Activated naive CD8-positive, alpha-beta T cell (primary cell): ENCODE measurements around the gene DLG2.
"Not testable (repeated sequence)": the region's sequence is repeated elsewhere in the genome, so short reads cannot be mapped to it uniquely, and the experiment has no call there.

Source experiments
- H3K27ac Mint-ChIP-seq: one replicate; pipeline ENCODE4 v1.8.0; 2021; ENCODE audit warnings: mixed read lengths
- H3K27me3 Mint-ChIP-seq: one replicate; pipeline ENCODE4 v1.8.0; 2021; ENCODE audit warnings: mixed read lengths
- H3K36me3 Mint-ChIP-seq: one replicate; pipeline ENCODE4 v1.8.0; 2021; ENCODE audit warnings: mixed read lengths
- H3K4me1 Mint-ChIP-seq: one replicate; pipeline ENCODE4 v1.8.0; 2021; ENCODE audit warnings: low read depth, mixed read lengths
- H3K4me3 Mint-ChIP-seq: one replicate; pipeline ENCODE4 v1.8.0; 2021; ENCODE audit warnings: mild to moderate bottlenecking, mixed read lengths
- H3K9me3 Mint-ChIP-seq: one replicate; pipeline ENCODE4 v1.8.0; 2021; ENCODE audit warnings: low read depth, mixed read lengths

Gene DLG2

DNA sequence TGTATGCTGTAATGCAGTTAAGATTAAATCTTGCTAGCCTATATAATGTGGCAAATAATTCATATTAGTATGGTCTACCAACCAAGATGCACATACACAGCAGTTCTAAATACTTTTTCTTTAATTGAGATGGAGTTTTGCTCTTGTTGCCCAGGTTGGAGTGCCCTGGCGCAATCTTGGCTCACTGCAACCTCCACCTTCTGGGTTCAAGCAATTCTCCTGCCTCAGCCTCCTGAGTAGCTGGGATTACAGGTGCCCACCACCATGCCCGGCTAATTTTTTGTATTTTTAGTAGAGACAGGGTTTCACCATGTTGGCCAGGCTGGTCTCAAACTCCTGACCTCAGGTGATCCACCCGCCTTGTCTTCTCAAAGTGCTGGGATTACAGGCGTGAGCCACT, 27.2 kb upstream of the DLG2 start:
- H3K4me3 Mint-ChIP-seq, H3K27me3 Mint-ChIP-seq, H3K9me3 Mint-ChIP-seq, H3K36me3 Mint-ChIP-seq, H3K27ac Mint-ChIP-seq: not testable (repeated sequence)
- peaks cover 47% of the 10 kb centered on the region for H3K4me1 Mint-ChIP-seq

DNA sequence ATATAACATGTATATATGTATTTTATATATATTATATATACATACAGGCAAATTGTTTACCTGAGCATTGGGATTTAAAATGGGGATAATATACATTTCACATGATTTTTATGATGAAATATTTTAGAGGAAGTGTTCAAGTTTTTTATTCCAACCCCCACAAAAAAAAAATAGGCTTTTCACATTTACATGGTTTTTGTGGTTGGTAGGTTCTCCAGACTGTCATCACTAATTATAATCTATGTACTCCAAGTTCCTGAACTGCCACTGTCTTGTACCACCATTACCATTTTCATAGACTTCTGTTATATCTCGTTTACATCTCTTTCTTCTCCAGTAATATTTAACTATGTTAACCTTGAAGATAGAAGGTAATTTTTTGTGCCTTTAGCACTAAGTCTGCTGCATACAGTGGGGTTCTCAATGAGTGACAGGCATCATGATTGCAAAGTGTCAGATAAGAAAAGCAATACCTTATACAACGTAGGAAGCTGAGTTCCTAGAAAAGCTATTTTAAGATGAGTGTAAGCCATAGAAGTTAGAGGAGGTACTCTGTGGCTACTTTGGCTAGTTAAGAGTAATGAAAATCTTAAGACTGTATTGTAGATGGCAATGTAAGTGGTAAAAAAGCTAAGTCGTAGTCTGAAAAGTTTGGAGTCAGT, 25.8 kb upstream of the DLG2 start:
- Mint-ChIP-seq H3K27me3 (no peaks in the 10 kb centered on the region), H3K9me3 (no peaks in the 10 kb centered on the region), H3K4me1 (peaks cover 42% of the 10 kb centered on the region), H3K36me3 (peaks cover 2% of the 10 kb centered on the region), H3K4me3 (no peak overlapping the region), H3K27ac (peak overlapping the region; percentile 18)

DNA sequence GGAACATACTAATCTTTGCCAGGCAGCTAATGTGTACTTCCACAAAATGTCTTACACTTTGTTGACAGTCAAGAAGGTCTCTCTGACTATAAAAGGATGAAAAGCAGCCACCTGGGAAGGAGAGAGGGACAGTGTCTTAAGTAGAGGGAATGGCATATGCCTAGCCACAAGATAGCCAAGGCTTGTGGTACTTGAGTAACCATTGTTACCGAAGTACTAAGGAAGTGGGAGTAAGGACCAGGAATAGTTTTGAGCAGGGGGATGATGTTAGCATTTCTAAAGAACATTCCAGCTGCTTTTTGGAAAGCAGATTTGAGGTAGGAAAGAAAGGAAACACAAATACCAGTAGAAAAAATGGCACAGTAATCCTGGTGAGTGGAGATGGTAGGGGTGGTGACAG, 24.0 kb upstream of the DLG2 start:
- H3K27me3 Mint-ChIP-seq: no peaks in the 10 kb centered on the region
- no peak overlapping the region for H3K4me3 Mint-ChIP-seq
- H3K4me1 Mint-ChIP-seq: peaks cover 39% of the 10 kb centered on the region
- H3K9me3 Mint-ChIP-seq: no peaks in the 10 kb centered on the region
- peaks cover 2% of the 10 kb centered on the region for H3K36me3 Mint-ChIP-seq
- peak overlapping the region; percentile 25 for H3K27ac Mint-ChIP-seq

DNA sequence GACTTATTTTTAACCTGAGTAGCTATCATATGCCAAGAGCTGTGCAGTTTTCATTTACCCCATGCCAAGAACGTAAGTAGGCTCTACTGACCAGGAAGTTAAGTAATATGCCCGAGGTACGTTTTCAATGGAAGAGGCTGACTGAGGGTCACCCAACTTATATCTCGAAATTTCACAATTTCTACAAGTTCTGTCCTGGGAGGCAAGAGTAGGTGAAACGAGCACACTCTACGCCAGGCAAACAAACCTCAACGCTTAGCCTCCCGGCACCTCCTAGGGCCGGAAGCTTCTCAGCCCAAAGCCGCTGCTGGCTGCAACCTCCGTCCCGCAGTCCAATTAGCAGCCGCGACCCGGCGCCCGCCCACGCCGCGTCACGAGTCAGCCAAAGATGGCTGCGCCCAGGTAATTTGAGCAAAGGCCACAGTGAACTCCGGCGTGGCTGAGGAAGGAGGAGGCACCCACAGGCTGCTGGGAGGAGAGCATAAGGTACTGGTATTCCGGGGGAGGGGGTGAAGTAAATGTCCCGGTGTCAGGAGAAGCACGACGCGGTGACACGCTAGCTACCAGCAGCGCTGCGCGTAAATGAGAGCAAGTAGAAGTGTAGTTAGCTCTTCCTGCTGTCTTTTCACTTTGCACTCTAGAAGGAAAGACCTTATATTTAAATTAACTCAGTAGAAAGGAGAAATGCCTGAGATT, 20.6 kb upstream of the DLG2 start, which contains the start of gene TMEM126A:
Gene TMEM126A, plus strand, starts transcription at position 364 of the 696 bp plus-strand sequence. CDS start 2,289 bp downstream, outside the sequence.
- peaks cover 29% of the 10 kb centered on the region for H3K4me1 Mint-ChIP-seq
- peaks cover 2% of the 10 kb centered on the region for H3K36me3 Mint-ChIP-seq
- no peaks in the 10 kb centered on the region for H3K9me3 Mint-ChIP-seq
- H3K27me3 Mint-ChIP-seq: peaks cover 11% of the 10 kb centered on the region
- H3K27ac Mint-ChIP-seq: peak within 1 kb of the TSS; percentile 96
- peak within 1 kb of the TSS; percentile 96 for H3K4me3 Mint-ChIP-seq

DNA sequence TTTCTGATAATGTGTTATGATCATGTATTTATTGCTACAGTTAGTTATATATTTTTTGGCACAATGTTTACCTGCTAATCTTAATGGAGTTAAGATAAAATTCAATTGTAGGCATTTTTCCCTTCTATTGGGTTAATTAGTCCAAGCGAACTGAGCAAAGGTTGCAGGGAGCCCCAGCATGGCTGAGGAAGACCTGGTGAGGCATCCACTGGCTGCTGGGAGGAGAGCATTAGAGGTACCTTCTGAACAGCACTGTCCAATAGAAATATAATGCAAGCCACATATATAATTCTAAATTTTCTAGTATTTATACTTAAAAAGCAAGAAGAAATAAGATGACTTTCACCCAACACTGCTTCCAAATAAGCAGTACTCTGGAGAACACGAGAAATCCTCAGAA, 19.9 kb upstream of the DLG2 start:
- peak overlapping the region; percentile 96 for H3K27ac Mint-ChIP-seq
- H3K4me3 Mint-ChIP-seq: peak overlapping the region; percentile 96
- peaks cover 25% of the 10 kb centered on the region for H3K4me1 Mint-ChIP-seq
- no peaks in the 10 kb centered on the region for H3K9me3 Mint-ChIP-seq
- H3K27me3 Mint-ChIP-seq: peaks cover 11% of the 10 kb centered on the region
- no peaks in the 10 kb centered on the region for H3K36me3 Mint-ChIP-seq

DNA sequence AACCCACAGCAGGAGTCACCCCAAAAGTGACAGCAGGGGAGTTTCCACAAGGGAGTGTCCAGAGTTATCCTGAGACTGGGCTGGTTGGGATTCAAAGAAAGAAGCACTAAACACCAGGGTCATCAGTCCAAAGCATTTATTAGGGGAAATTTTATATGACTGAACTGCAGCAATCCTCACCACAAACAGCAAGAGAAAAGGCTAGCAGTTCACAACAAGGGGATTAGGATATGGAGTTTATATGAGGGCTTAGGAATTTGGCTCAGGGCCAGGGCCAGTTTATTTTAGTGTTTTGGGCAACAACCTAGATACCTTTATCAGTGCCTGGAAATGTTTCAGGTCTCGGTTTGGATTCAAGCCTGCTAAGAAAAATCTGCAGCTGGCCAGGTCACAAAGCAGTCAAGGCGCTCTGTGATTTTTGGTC, 16.1 kb upstream of the DLG2 start:
- Mint-ChIP-seq H3K36me3 (peaks cover 6% of the 10 kb centered on the region), H3K27ac (no peak overlapping the region), H3K4me3 (no peak overlapping the region), H3K4me1 (peaks cover 6% of the 10 kb centered on the region), H3K27me3 (peaks cover 11% of the 10 kb centered on the region), H3K9me3 (no peaks in the 10 kb centered on the region)

DNA sequence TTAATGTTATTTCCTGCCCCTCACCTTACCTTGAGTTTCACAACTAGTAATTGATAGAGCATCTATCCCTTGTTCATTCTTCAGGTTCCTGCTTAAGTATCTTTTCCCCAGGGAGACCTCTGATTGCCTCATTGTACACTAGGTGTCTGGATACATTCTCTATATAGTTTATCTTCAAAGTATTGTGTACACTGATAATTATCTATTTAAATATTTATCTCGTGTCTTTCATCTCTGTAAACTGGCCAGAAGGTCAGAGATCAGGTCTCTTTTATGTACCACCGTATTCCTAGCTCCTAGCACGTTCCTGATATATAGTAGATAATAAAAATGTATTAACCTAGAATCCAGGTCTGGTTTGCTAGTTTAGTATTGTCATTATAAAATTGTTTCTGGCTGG, 7.6 kb upstream of the DLG2 start:
- peaks cover 10% of the 10 kb centered on the region for H3K4me1 Mint-ChIP-seq
- H3K36me3 Mint-ChIP-seq: peaks cover 6% of the 10 kb centered on the region
- H3K9me3 Mint-ChIP-seq: no peaks in the 10 kb centered on the region
- no peak overlapping the region for H3K27ac Mint-ChIP-seq
- H3K27me3 Mint-ChIP-seq: no peaks in the 10 kb centered on the region
- no peak overlapping the region for H3K4me3 Mint-ChIP-seq

DNA sequence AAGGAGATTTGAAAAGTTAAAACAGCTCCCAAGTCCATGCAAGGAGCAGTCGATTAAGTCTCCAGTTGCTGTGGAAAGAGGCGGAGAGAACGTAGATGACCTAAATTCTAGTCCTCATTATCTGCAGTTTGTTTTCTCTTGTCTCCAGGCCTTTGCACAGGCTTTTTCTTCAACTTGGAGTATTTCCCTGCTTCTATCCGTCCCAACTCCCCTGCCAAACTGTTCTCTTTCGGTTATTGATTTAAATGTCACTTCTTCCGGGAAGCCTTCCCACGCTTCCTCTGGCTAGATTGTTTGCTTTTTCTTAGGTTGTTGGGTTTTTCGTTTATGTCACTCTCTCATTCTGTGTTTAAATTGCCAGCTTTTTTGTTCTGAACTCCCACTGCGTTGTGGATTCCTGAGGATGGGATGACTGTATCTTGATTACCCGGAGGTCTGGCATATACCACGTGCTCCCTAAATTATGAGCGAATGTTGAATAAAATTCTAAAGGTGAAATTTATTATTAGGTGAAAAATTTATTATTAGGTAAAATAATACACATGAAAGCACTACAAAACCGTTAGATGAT, 1.7 kb upstream of the DLG2 start:
- Mint-ChIP-seq H3K27me3 (no peaks in the 10 kb centered on the region), H3K36me3 (no peaks in the 10 kb centered on the region), H3K27ac (peak overlapping the region; percentile 99), H3K4me1 (peaks cover 45% of the 10 kb centered on the region), H3K9me3 (no peaks in the 10 kb centered on the region), H3K4me3 (peak overlapping the region; percentile 100)

DNA sequence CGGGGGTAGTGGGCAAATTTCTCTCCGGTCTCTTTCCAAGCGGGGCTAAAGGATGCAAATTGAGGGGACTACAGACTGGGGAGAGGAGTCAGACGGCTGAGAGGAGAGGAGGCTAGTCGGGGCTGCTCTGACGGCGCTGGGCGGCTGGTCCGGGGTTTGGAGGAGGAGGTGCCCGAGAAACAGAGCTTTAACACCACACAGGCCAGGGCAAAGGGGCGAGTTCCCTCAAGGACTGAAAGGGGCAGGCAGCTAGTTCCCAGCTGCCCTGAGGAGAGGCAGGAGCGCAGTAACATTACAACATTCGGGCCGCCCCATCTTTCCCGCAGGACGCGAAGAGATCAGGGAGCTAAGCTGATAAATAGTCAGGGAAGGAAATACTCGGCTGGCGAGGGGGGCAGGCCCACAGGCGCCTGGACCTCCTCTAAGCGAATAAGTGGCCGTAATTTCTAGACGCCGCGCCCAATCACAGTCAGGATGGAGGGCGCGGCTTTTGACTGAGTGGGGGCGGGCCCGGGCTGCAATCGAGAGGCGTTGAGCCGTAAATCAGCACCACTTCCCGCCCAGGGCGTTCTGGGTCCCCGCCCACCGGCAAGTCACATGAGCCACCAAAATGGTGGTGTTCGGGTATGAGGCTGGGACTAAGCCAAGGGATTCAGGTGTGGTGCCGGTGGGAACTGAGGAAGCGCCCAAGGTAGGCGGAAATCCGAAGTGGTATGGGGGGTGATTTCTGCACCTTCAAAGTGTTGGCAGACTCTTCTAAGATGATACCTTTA, 1.0 kb upstream of the DLG2 start, which contains the start of gene TMEM126B:
Gene TMEM126B, plus strand, starts transcription at position 596 of the 773 bp plus-strand sequence. Its CDS starts 15 bp downstream, at position 611.
- Mint-ChIP-seq H3K36me3 (no peaks in the 10 kb centered on the region), H3K4me3 (peak within 1 kb of the TSS; percentile 100), H3K27ac (peak within 1 kb of the TSS; percentile 99), H3K4me1 (peaks cover 45% of the 10 kb centered on the region), H3K9me3 (no peaks in the 10 kb centered on the region), H3K27me3 (no peaks in the 10 kb centered on the region)

DNA sequence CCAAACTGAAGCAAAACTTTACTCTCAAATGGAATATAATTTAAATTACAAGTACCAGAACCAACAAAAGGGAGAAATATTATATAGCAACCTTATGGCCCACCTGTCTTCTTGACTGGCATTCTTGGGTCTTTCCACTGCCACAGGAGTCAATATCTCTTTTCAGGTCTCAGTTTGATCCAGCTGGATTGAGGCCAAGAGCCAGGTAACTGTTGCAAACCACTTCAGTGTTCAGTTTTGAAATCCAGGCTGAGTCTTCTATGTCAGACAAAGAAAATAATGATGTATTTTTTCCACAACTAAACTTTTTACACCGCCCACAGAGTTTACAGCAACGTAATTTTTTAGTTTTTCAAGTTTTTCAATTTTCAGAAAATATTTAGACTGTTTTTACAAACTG, 648 bp downstream of the DLG2 start:
- H3K9me3 Mint-ChIP-seq: no peaks in the 10 kb centered on the region
- peaks cover 1% of the 10 kb centered on the region for H3K36me3 Mint-ChIP-seq
- H3K27ac Mint-ChIP-seq: peak overlapping the region; percentile 99
- H3K4me1 Mint-ChIP-seq: peaks cover 45% of the 10 kb centered on the region
- no peaks in the 10 kb centered on the region for H3K27me3 Mint-ChIP-seq
- peak overlapping the region; percentile 100 for H3K4me3 Mint-ChIP-seq

DNA sequence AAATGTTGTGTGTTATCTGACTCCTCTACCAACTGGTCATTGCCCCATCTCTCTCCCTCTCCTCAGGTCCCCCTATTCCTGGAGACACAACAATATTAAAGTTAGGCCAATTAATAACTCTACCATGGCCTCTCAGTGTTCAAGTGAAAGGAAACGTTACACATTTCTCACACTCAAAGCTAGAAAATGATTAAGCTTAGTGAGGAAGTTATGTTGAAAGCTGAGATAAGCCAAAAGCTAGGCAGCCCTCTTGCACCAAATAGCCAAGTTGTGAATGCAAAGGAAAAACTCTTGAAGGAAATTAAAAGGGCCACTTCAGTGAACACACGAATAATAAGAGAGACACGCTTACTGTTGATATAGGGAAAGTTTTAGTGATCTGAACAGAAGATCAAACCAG, 6.9 kb downstream of the DLG2 start:
- H3K4me3 Mint-ChIP-seq: no peak overlapping the region
- no peaks in the 10 kb centered on the region for H3K9me3 Mint-ChIP-seq
- H3K27me3 Mint-ChIP-seq: peaks cover 2% of the 10 kb centered on the region
- H3K36me3 Mint-ChIP-seq: peaks cover 11% of the 10 kb centered on the region
- peaks cover 6% of the 10 kb centered on the region for H3K4me1 Mint-ChIP-seq
- H3K27ac Mint-ChIP-seq: no peak overlapping the region

DNA sequence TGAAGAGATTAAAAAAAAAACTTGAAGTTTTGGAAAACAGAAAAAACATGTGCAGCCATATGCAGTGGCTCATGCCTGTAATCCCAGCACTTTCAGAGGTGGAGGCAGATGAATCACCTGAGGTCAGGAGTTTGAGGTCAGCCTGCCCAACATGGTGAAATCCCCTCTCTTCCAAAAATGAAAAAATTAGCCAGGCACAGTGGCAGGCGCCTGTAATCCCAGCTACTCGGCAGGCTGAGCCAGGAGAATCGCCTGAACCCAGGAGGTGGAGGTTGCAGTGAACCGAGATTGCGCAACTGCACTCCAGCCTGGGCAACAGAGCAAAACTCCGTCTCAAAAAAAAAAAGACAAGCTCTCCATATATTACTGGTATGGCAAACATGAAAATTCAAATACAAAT, 7.6 kb downstream of the DLG2 start:
- Mint-ChIP-seq H3K36me3 (peaks cover 11% of the 10 kb centered on the region), H3K4me1 (peaks cover 2% of the 10 kb centered on the region), H3K9me3 (no peaks in the 10 kb centered on the region), H3K27me3 (peaks cover 2% of the 10 kb centered on the region), H3K27ac (no peak overlapping the region), H3K4me3 (no peak overlapping the region)

DNA sequence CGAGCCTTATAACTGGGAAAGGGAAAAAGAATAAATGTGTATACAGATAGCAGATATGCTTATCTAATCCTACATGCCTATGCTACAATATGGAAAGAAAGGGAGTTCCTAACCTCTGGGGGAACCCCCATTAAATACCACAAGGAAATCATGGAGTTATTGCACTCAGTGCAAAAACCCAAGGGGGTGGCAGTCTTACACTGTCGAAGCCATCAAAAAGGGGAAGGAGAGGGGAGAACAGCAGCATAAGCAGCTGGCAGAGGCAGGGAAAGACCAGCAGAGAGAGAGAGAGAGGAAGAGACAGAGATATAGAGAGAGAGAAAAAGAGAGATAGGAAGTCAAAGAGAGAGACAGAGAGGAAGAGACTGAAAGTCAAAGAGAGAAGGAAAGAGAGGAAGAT, 15.5 kb downstream of the DLG2 start:
- not testable (repeated sequence) for H3K27me3 Mint-ChIP-seq, H3K4me3 Mint-ChIP-seq, H3K4me1 Mint-ChIP-seq, H3K9me3 Mint-ChIP-seq, H3K36me3 Mint-ChIP-seq, H3K27ac Mint-ChIP-seq

DNA sequence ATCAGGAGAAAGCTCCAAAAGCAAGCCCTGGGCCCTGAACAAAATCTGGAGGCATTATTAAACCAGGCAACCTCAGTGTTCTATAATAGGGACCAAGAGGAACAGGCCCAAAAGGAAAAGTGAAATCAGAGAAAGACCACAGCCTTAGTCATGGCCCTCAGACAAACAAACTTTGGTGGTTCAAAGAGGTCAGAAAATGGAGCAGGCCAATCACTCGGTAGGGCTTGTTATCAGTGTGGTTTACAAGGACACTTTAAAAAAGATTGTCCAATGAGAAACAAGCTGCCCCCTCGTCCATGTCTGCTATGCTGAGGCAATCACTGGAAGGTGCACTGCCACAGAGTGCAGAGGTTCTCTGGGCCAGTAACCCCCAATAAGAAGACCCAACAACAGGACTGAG, 17.9 kb downstream of the DLG2 start:
- not testable (repeated sequence) for H3K4me3 Mint-ChIP-seq

DNA sequence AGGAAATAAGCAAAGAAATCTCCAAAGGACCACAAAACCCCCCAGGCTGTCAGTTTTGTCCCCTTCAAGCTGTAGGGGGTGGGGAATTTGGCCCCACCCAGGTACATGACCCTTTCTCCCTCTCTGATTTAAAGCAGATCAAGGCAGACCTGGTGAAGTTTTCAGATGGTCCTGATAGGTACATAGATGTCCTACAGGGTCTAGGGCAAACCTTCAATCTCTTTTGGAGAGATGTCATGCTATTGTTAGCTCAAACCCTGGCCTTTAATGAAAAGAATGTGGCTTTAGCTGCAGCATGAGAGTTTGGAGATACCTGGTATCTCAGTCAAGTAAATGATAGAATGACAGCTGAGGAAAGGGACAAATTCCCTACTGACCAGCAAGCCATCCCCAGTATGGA, 18.5 kb downstream of the DLG2 start:
- H3K27ac Mint-ChIP-seq, H3K27me3 Mint-ChIP-seq, H3K4me3 Mint-ChIP-seq, H3K36me3 Mint-ChIP-seq, H3K4me1 Mint-ChIP-seq, H3K9me3 Mint-ChIP-seq: not testable (repeated sequence)

More for the DNA sequence above, 17.9 kb downstream of the DLG2 start:
- H3K27me3 Mint-ChIP-seq, H3K4me1 Mint-ChIP-seq, H3K9me3 Mint-ChIP-seq, H3K27ac Mint-ChIP-seq, H3K36me3 Mint-ChIP-seq: not testable (repeated sequence)
